Thymus (tissue), 11 donors: Measurements from ENCODE around the gene CRACR2B. TPM values are rescaled to one million over a fixed set of nuclear protein-coding genes. Genes with fewer than 3 reads are reported as not detected.

Experiments used
- DNase-seq, 9 donors: peaks; one replicate each; pipeline ENCODE4 v3.0.0-alpha.2; 2013; ENCODE audit warnings: low spot score in 9 of 9, low read depth in 6 of 9, missing footprints in 1 of 9
- H3K27ac ChIP-seq, 2 donors: one replicate each; pipeline ENCODE4 v1.5.1; 2013; ENCODE audit warnings: control low read depth in 1 of 2, low read depth in 1 of 2, low read length in 1 of 2, mild to moderate bottlenecking in 1 of 2, moderate library complexity in 1 of 2
- H3K27me3 ChIP-seq, 2 donors: one replicate each; pipeline ENCODE4 v1.5.1; 2013; ENCODE audit warnings: low read length in 1 of 2; ENCODE audit not compliant: control insufficient read depth in 2 of 2, insufficient read depth in 1 of 2
- H3K36me3 ChIP-seq, 2 donors: one replicate each; pipeline ENCODE4 v1.5.1; 2013; ENCODE audit warnings: low read length in 1 of 2, mild to moderate bottlenecking in 1 of 2, moderate library complexity in 1 of 2; ENCODE audit not compliant: control insufficient read depth in 2 of 2, insufficient read depth in 2 of 2
- H3K4me1 ChIP-seq, 2 donors: one replicate each; pipeline ENCODE4 v1.5.1; 2013; ENCODE audit warnings: low read length in 2 of 2; ENCODE audit not compliant: control insufficient read depth in 2 of 2, insufficient read depth in 2 of 2
- H3K4me3 ChIP-seq, 2 donors: one replicate each; pipeline ENCODE4 v1.5.1; 2013; ENCODE audit warnings: low read length in 2 of 2, control low read depth in 1 of 2, mild to moderate bottlenecking in 1 of 2
- H3K9me3 ChIP-seq, 2 donors: one replicate each; pipeline ENCODE4 v1.5.1; 2013; ENCODE audit warnings: low read length in 1 of 2, mild to moderate bottlenecking in 1 of 2; ENCODE audit not compliant: control insufficient read depth in 2 of 2, insufficient read depth in 1 of 2
- WGBS: extraction: QIAGEN DNeasy Blood & Tissue Kit; methylation state at CpG from one replicate; pipeline ENCODE4 v1.1.7; 2013; 5-methylcytosine and 5-hydroxymethylcytosine counted together
- polyA plus RNA-seq: library from polyadenylated mRNA; stranded (reverse); fragments of 200-250 nt; gene quantifications from one replicate; pipeline ENCODE4 v1.2.3, GENCODE V29; 2013
- total RNA-seq: library from RNA; stranded (reverse); fragments of 120-200 nt; gene quantifications from one replicate; pipeline ENCODE4 v1.2.4, GENCODE V29; 2013
- donor health status: healthy.

Gene CRACR2B
- total and polyA plus RNA-seq, 2 donors: 0.57 to 6.2 TPM

DNA sequence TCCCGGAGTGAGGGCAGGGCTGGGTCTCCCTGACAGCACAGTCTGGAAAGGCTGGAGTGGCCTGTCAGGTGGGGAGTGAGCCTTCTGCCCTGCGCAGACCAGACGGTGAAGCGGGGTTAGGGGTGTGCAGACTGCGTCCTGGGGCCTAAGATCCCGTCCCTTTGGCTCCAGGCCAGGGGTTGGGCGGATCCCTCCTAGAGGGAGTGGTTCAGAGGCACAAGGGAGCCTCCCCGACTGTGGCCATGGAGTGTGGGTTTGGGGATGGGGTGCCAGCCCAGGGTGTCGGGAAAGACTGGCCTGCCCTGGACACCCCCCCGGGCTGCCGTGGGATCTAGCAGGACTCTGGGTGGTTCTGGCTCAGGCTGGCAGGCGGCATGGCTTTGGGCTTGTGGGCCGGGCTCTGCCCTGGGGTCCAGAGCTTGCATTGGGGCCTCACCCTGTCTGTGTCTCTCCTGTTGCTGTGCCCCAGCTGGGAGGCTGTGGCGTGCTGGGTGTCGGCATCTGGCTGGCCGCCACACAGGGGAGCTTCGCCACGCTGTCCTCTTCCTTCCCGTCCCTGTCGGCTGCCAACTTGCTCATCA is 34.5 kb downstream of the CRACR2B start:
- Histone ChIP-seq H3K9me3 (peaks cover 0 to 1% of the 10 kb centered on the region in 2 donors), H3K27ac (no peak overlapping the region)
- WGBS: 85% methylated on average over 20 of the region's 20 CpGs

DNA sequence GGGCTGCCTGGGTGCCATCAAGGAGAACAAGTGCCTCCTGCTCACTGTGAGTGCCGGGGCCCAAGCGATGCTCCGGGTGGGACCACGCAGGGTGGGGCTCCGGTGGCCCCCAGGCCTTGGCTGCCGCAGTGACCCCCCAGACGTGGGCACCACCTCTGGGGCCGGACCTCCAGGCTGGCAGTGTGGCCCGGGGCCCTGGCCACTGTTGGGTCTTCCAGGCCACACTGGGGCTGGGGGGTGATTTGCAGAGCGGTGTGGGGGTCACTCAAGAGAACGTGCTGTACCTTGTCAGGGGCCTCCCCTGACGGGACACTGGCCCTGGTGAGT is 34.9 kb downstream of the CRACR2B start:
- peaks cover 0 to 1% of the 10 kb centered on the region in 2 donors for H3K9me3 ChIP-seq
- no peak for DNase-seq
- H3K4me1 ChIP-seq: no peaks in the 10 kb centered on the region
- 94% methylated on average over 12 of the region's 12 CpGs for WGBS
- H3K36me3 ChIP-seq: no peaks in the 10 kb centered on the region
- H3K27me3 ChIP-seq: no peaks in the 10 kb centered on the region
- no peak overlapping the region for H3K27ac ChIP-seq
- no peak overlapping the region for H3K4me3 ChIP-seq

More for the DNA sequence above, 34.5 kb downstream of the CRACR2B start:
- Histone ChIP-seq H3K36me3 (no peaks in the 10 kb centered on the region), H3K4me1 (no peaks in the 10 kb centered on the region), H3K27me3 (no peaks in the 10 kb centered on the region), H3K4me3 (no peak overlapping the region)
- no peak for DNase-seq

DNA sequence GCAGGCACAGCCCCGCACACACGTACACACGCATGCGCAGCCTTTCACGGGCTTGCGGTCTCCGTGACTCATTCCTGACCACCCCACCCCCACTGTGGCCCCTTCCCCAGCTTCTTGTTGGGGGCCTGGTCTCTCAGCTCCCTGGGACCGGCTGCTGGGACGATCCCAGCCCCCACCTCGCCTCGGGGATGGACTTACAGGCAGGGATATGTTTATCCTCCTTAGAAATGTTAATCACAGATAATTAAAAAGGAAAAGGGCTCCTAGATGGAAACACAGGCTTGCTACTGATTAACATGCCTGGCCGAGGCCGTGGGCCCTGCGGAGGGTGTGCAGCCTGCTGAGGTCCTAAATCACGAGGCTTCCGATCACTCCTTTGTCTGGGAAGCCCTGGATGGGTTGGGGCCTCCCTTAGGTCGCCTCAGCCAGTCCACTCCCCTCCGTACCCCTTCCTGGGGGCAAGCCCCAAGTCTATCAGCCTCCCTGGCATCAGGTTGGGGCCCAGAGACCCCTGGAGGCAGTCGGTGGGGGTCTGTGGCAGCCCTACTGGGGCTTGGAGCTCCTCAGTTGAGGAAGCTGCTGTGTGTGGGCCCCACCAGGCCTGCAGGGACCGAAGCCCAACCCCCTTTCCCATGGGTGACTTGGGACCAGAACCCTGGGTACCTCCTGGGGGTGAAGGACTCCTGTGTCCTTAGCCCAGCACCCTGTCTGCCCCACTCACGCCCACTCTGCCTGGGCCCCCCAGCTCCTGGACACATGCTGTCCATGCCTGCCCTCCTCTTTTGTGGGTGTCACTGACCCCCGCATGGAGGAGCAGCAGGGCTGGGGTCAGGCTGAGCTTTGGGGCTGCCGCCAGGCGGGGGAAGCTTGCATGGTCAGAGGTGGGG is 35.5 kb downstream of the CRACR2B start:
- Histone ChIP-seq H3K36me3 (no peaks in the 10 kb centered on the region), H3K4me3 (no peak overlapping the region), H3K27ac (no peak overlapping the region), H3K27me3 (no peaks in the 10 kb centered on the region), H3K9me3 (peaks cover 0 to 1% of the 10 kb centered on the region in 2 donors), H3K4me1 (no peaks in the 10 kb centered on the region)
- no peak for DNase-seq
- 92% methylated on average over 24 of the region's 24 CpGs for WGBS

DNA sequence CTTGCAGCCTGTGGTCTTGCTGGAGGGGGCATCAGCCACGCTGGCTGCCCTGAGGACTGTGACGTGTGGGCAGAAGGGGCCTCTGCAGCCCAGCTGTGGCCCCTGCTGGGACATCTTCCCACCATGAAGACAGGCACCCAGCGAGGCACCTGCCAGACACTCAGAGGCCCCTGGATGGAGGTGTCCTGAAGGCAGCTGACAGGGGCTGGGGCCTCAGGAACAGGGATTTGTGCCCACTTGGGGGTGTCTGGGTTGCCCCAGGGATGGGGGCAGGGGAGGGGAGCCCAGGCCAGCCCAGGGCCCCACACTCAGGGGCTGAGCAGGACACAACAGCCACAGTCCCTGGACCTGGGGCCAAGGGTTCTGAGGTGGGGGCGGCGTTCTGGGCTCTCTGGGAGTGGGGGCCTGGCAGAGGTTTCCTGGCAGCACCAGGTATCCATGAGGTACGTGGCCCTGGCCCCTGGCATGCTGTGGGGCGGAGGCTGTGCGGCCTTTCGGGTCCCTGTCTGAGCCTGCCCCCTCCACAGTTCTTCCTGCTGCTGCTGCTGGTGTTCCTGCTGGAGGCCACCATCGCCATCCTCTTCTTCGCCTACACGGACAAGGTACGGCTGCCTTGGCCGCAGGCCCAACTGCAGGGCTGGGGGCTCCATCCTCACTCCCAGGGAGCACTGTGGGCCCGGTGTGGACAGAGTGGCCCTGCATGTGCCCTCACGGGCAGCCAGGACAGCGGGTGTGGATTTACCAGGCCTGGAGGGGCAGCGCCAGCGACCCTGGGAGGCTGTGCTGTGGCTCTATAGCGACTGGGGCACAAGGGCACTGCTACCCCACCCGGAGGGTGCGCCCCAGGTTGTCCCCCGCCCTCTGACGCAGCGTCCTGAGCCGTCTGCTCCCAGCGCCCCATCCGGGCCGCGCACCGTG is 36.5 kb downstream of the CRACR2B start:
- no peaks in the 10 kb centered on the region for H3K4me1 ChIP-seq
- H3K4me3 ChIP-seq: no peak overlapping the region
- H3K27me3 ChIP-seq: no peaks in the 10 kb centered on the region
- WGBS: 95% methylated on average over 31 of the region's 31 CpGs
- peaks cover 0 to 1% of the 10 kb centered on the region in 2 donors for H3K9me3 ChIP-seq
- peaks cover 0 to 6% of the 10 kb centered on the region in 2 donors for H3K36me3 ChIP-seq
- no peak overlapping the region for H3K27ac ChIP-seq
- no peak for DNase-seq

DNA sequence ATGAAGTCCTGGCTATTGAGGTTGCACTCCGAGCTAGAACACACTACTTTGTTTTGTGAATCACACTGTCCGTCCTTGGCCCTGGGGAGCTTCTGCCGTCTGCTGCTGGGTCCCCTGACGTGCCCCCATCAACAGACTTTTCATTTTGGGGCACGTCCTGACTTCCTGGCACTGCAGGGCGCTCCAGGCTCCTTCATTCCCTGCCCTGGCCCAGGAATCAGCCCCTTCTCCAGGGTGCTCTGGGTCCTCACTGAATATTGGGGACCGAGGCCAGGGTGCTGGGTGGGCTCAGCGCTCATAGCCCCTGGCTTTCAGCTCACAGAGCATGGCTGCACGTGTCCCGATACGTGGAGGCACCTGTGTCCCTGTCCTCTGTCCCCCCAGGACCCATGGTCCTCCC is 37.2 kb downstream of the CRACR2B start:
- Histone ChIP-seq H3K4me3 (no peak overlapping the region), H3K27me3 (no peaks in the 10 kb centered on the region), H3K27ac (no peak overlapping the region), H3K4me1 (no peaks in the 10 kb centered on the region), H3K36me3 (peaks cover 0 to 6% of the 10 kb centered on the region in 2 donors), H3K9me3 (peaks cover 0 to 1% of the 10 kb centered on the region in 2 donors)
- 95% methylated on average over 11 of the region's 11 CpGs for WGBS
- no peak for DNase-seq

DNA sequence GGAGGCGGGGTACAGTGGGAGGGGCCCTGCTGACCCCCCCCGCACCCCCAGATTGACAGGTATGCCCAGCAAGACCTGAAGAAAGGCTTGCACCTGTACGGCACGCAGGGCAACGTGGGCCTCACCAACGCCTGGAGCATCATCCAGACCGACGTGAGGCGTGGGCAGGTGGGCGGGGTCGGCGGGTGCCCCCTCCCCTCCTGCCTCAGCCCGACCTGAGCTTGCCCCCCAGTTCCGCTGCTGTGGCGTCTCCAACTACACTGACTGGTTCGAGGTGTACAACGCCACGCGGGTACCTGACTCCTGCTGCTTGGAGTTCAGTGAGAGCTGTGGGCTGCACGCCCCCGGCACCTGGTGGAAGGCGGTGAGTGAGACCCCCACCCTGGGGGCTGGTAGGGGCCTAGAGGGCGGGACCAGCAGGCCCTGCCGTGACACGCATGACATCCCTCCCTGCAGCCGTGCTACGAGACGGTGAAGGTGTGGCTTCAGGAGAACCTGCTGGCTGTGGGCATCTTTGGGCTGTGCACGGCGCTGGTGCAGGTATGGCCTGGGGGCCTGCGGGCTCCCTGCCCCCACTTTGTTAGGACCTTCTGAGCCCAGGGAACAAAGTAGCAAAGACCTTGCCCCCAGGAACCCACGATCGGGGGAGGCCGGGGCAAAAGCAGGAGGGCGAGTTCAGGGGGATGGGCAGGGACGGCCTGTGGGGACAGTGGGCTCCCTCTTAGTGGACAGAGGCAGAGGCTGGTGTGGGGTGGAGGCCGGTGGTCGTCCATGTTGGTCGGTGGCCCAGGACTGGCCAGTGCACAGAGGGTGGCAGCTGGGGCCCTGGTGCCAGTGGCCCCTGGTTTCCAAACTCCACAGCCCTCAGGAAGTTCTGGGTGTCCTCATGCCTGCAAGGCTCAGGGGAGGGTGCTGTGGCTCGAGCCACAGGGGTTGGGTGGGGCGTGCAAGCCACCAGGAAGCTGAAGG is 38.0 kb downstream of the CRACR2B start:
- no peak overlapping the region for H3K27ac ChIP-seq
- no peak for DNase-seq
- H3K27me3 ChIP-seq: no peaks in the 10 kb centered on the region
- WGBS: 92% methylated on average over 41 of the region's 41 CpGs
- no peak overlapping the region for H3K4me3 ChIP-seq
- H3K4me1 ChIP-seq: no peaks in the 10 kb centered on the region
- peaks cover 0 to 6% of the 10 kb centered on the region in 2 donors for H3K36me3 ChIP-seq
- peaks cover 0 to 1% of the 10 kb centered on the region in 2 donors for H3K9me3 ChIP-seq

DNA sequence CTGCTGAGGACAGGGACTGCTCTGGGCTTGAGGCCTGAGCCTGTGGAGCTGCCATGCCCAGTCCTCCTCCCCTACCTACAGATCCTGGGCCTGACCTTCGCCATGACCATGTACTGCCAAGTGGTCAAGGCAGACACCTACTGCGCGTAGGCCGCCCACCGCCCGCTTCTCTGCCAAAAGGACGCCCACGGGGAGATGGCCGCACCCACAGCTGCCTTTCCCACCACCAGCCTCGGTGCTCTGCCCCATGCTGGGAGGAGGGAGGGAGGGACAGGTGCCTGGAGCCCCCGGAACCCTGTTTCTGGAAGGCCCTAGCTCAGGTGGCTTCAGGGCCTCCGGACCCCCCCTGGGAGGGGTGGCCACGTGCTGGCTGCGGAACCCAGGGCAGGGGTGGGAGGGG is 38.8 kb downstream of the CRACR2B start:
- Histone ChIP-seq H3K9me3 (peaks cover 0 to 1% of the 10 kb centered on the region in 2 donors), H3K27ac (no peak overlapping the region), H3K27me3 (no peaks in the 10 kb centered on the region), H3K36me3 (peaks cover 0 to 9% of the 10 kb centered on the region in 2 donors), H3K4me3 (no peak overlapping the region), H3K4me1 (no peaks in the 10 kb centered on the region)
- DNase-seq: no peak
- 97% methylated on average over 14 of the region's 14 CpGs for WGBS

DNA sequence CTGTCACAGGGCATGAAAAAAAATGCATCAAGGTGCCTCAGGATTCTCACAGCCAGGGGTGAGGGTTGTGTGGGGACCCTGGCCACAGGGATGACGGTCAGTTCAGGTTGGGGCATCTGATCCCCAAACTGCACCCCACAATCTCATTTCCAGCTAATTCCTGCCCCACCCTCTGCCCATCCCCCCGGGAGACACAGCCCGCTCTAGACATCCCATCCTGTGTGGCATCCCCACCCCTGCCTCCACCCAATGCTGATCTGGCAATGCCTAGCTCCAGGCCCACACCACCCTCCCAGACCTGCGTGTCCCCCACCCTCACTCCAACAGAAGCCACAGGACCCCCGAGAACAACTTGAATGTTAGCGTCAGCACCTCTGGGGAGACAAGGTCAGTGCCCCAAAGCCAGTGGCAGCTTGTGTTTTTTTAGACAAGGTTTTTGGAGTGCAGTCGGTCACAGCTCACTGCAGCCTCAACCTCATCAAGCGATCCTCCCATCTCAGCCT is 40.2 kb downstream of the CRACR2B start:
- 94% methylated on average over 8 of the region's 8 CpGs for WGBS
- no peaks in the 10 kb centered on the region for H3K27me3 ChIP-seq
- DNase-seq: no peak
- peaks cover 0 to 11% of the 10 kb centered on the region in 2 donors for H3K36me3 ChIP-seq
- no peaks in the 10 kb centered on the region for H3K9me3 ChIP-seq
- no peak overlapping the region for H3K4me3 ChIP-seq
- no peak overlapping the region for H3K27ac ChIP-seq
- no peaks in the 10 kb centered on the region for H3K4me1 ChIP-seq
